ENCODE results near the gene CHST5.
A peak's percentile ranks its signal among the peaks of the same experiment; 100 is the strongest.
"Not testable (repeated sequence)": the region's sequence is repeated elsewhere in the genome, so short reads cannot be mapped to it uniquely, and the experiment has no call there.

The CHST5 gene

GRCh38 chr16:75550211-75550662, 14.3 kb upstream of the CHST5 start:
- DNase-seq (ENCODE audit: low spot score), result peak; percentile 5

DNA sequence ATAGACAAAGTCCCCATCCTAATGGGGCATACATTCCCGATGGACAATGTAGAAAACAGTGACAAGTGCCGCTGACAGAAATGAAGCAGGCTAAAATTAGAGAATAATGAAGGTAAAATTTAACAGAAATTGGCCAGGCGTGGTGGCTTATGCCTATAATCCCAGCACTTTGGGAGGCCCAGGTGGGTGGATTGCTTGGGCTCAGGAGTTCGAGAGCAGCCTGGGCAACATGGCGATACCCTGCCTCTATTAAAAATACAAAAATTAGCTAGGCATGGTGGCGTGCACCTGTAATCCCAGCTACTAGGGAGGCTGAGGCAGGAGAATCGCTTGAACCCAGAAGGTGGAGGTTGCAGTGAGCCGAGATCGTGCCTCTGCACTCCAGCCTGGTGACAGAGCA, 12.5 kb upstream of the CHST5 start:
- DNase-seq (ENCODE audit: low spot score), result not testable (repeated sequence)

DNA sequence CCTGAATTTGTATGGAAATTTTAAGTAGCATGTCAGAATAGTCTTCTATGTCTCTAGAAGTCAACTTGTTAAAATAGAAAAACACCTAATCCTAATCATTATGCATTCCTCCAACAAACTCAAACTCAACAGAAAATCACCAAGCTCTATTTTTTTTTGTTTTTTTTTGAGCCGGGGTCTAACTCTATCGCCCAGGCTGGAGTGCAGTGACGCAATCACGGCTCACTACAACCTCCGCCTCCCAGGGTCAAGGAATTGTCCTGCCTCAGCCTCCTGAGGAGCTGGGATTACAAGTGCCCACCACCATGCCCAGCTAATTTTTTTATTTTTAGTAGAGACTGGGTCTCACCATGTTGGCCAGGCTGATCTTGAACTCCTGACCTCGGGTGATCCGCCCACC, 10.4 kb upstream of the CHST5 start:
- DNase-seq (ENCODE audit: low spot score), result no peak

DNA sequence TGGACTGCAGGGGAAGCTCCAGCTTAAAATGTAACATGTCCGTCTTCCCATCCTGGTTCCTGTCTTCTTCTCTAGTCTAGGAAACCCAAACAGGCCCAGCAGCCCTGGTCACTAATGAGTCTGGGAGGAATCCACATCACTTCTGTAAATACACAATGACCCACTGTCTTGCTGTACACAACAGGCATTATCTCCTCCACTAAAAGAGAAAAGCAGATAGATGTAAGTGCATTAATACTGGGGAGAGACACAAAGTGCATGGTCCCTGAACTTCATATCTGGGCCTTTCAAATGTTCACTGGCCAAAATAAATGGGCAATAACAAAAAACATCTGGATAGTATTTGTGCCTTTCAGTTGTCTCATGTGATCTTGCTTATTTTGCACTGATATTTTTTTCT, 10.0 kb upstream of the CHST5 start:
- not testable (repeated sequence) for DNase-seq (ENCODE audit: low spot score)

DNA sequence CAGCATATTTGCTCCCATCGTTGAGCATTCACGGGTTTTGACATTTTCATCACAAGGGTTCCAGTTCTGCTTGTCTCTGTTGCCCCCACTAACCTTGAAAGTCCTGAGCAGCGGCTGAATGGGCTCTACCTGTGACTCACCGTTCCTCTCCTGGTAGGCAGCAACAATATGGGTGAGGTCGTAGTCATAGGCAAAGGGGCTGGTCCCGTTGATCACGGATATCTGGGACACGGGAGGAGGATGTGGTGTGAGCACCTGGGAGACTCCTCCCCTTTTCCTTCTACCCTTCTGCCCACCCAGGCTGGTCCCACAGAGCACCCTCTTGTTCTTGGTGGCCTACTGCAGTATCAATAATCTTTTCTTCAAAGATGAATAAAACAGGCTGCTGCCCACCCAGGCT, 6.6 kb upstream of the CHST5 start:
- DNase-seq (ENCODE audit: low spot score), result not testable (repeated sequence)

DNA sequence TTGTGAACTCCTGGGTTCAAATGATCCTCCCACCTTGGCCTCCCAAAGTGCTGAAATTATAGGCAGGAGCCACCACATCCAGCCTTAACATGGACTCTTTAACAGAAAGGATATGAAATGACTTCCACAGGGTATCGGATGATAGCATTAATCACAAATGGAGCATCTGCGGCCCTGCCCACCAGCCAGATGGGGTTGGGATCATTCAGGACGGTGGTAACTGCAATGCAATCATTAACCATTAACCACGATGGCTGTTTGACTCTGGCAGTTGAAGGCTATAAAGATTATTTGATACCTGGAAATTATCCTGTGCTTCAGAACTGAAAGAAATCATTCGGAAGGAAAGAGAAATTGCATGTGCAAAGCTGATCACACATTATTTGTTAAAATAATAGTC, 5.3 kb upstream of the CHST5 start:
- no peak for DNase-seq (ENCODE audit: low spot score)

GRCh38 chr16:75538882-75539565, 3.1 kb upstream of the CHST5 start:
- not testable (repeated sequence) for DNase-seq (ENCODE audit: low spot score)

GRCh38 chr16:75537776-75538175, 1.9 kb upstream of the CHST5 start:
- no peak for DNase-seq (ENCODE audit: low spot score)

DNA sequence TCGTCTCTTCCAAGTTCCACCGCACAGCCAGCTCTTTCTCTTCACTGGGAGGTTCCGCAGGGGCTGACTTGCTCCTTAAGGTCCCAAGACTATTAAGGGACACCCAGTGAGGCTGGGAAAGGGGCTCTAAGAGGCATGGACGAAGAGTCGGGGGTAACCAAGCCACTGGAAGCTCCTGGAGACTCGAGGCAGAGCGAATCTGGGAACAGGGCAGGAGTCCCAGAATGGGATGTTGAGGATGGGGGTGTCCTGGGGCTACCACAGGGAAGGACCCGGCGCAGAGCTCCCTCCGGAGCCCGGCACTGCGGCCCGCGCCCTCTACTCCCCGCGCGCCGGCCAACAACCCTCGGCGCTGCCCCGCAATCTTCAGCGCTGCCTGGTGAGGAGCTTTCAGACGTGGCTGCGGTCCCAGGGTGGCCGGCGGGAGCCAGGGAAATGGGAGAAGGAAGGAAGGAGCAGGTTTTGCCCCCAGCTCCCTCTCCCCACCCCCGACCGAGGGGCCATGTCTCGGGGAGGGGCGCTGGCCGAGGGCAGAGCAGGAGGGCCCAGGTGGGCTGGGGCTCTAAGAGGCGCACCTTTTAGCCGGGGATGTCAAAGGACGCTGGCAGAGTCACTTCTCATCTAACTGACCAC, 581 bp downstream of the CHST5 start:
- no peak for DNase-seq (ENCODE audit: low spot score)

GRCh38 chr16:75534560-75535205, 1.2 kb downstream of the CHST5 start:
- no peak for DNase-seq (ENCODE audit: low spot score)

- DNase-seq (ENCODE audit: low spot score), result no peak
These were observed 3.1 kb downstream of the CHST5 start for GRCh38 chr16:75532791-75533190.

GRCh38 chr16:75532142-75532765, 3.7 kb downstream of the CHST5 start:
- no peak for DNase-seq (ENCODE audit: low spot score)

GRCh38 chr16:75529959-75530358, 5.9 kb downstream of the CHST5 start:
- DNase-seq (ENCODE audit: low spot score), result no peak

- no peak for DNase-seq (ENCODE audit: low spot score)
These were observed 6.6 kb downstream of the CHST5 start for GRCh38 chr16:75529056-75529905.

DNA sequence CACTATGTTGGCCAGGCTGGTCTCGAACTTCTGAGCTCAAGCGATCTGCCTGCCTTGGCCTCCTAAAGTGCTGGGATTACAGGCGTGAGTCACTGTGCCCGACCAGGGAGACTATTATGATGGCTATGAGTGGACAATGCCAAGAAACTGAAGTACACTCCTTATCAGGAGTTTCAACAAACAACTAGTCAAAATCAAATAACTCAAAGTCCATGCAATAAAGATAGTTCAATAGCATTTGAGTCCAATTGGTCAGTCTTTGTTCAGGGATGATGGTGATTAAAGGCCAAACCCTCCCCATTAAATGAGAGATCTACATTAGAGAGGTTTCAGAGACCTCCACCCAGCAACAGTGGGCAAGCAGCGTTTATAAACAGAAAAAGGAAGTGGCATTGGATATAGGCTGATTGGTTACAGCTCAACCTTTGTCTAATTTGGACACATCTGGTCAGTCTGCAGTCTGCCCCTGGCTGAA, 8.0 kb downstream of the CHST5 start:
- DNase-seq (ENCODE audit: low spot score), result no peak

DNA sequence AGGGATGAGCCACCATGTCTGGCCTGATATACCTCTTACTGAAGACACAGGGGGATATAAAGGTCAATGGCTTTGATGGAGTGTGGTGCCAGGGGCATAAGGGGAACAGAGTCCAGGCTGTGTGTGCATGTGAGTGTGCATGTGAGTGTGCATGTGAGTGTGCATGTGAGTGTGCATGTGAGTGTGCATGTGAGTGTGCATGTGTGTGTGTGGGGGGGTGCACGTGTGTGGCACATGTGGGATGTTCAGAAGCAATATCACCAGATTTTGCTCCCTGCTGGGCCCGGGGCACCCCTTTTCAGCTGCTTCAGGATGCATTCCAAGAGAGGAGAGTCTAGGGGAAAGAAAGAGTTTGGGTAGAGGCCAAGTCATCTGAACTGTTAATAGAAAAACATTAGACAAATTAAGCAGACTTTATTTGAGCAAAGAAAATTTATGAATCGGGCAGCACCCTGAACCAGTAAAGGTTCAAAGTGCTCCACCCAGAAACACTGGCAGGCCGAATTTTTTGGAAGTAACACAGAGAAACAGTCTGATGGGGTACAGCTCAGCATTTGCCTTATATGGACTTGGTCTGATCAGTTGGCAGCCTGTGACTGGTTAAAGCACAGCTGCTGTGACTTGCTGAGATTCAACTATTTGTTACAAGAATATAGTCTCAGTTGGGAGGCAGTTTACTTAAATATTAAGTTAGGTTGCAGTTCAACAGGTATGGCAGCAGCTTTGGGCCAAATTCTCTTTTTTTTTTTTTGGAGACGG, 9.7 kb downstream of the CHST5 start:
- no peak for DNase-seq (ENCODE audit: low spot score)

- no peak for DNase-seq (ENCODE audit: low spot score)
These were observed 16.7 kb downstream of the CHST5 start for GRCh38 chr16:75519175-75519574.

GRCh38 chr16:75516189-75516966, 19.5 kb downstream of the CHST5 start:
- DNase-seq (ENCODE audit: low spot score), result not testable (repeated sequence)

DNA sequence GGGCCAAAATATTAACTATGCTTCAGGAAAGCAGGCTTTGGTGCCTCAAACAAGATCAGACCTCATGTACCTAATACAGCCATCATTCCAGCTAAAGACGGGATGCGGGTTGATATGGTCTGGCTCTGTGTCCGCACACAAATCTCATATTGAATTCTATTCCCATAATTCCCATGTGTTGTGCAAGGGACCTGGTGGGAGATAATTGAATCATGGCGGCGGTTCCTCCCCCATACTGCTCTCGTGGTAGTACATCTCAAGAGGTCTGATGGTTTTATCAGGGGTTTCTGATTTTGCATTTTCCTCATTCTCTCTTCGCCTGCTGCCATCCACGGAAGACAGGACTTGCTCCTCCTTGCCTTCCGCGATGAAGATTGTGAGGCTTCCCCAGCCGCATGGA, 21.6 kb downstream of the CHST5 start:
- no peak for DNase-seq (ENCODE audit: low spot score)

DNA sequence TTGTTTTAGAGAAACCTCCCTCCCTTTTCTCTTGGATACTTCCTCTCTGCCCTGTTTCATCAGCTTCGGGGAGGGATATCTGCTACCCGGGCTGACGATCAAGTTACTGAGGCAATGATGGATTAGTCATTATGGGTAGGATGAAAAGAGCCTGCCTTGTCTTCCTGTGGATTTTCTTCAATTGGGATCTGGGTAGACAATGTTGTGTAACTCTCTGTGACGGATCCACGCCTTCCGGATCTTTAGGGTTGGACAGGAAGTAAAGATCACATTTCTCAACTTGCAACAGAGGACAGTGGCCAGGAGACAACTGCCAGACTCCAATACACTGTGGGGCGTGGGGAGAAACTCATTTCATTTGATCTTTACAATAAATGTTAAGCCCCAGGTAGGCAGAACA, 29.3 kb downstream of the CHST5 start:
- peak; percentile 66 for DNase-seq (ENCODE audit: low spot score)

Data from SW480 (cell line).